ENCODE measurements around the gene WDR54. TPM values are rescaled to one million over a fixed set of nuclear protein-coding genes. Genes with fewer than 3 reads are reported as not detected.

Gene WDR54
- total and polyA plus RNA-seq, 10 of the 15 experiments (the other 5 are each of a cell fraction or from before 2014, with no cell fraction given): 38.2 to 116 (median 89.1) TPM

GRCh38 chr2:74457549-74458131, 36.1 kb downstream of the WDR54 start (continued):
- TF ChIP-seq TARDBP (IDR thresholded peaks at IDR 0.05; ENCODE audit: borderline replicate concordance) (no peak; the same call in none of the 2 replicates), SUZ12 (IDR thresholded peaks at IDR 0.05; ENCODE audit: unreplicated experiment) (no peak), IRF5 (IDR thresholded peaks at IDR 0.05; ENCODE audit: borderline replicate concordance) (no peak), PAX5 (IDR thresholded peaks at IDR 0.05; ENCODE audit: borderline replicate concordance, low read depth, low read length) (no peak), SIN3A (IDR thresholded peaks at IDR 0.05; ENCODE audit: low read depth, low read length) (no peak), GABPA (IDR thresholded peaks at IDR 0.05; ENCODE audit: low read depth) (peak; percentile 69), MXI1 (IDR thresholded peaks at IDR 0.05; ENCODE audit: low read depth, low read length) (peak; percentile 31; the same call in 1 of the 2 replicates), ZNF217 (IDR thresholded peaks at IDR 0.05) (peak; percentile 21; the same call in 1 of the 2 replicates), RAD51 (IDR thresholded peaks at IDR 0.05) (no peak), ZNF687 (IDR thresholded peaks at IDR 0.05) (peak; percentile 68; the same call in 1 of the 2 replicates), EZH2 (IDR thresholded peaks at IDR 0.05; ENCODE audit: borderline replicate concordance, control insufficient read depth, low read depth, low read length) (no peak), RCOR1 (conservative IDR thresholded peaks at IDR 0.05; ENCODE audit: low read depth, low read length) (no peak), SUPT20H (IDR thresholded peaks at IDR 0.05; ENCODE audit: borderline replicate concordance, control insufficient read depth, low read depth, low read length) (no peak), RUNX3 (IDR thresholded peaks at IDR 0.05; ENCODE audit: low read length) (peak; percentile 61), SREBF1 (IDR thresholded peaks at IDR 0.05; ENCODE audit: low read length) (no peak), TAF1 (IDR thresholded peaks at IDR 0.05; ENCODE audit: borderline replicate concordance, low read depth, low read length) (0 out of 2 replicates have a peak, but pooled peaks have one; percentile 32), ATF3 (IDR thresholded peaks at IDR 0.05; ENCODE audit: borderline replicate concordance, extremely low read depth, low read depth, low read length) (no peak), BACH1 (IDR thresholded peaks at IDR 0.05; ENCODE audit: borderline replicate concordance) (peak; percentile 89), LARP7 (IDR thresholded peaks at IDR 0.05) (peak; percentile 88), CUX1 (IDR thresholded peaks at IDR 0.05; ENCODE audit: insufficient replicate concordance, low read depth, low read length) (no peak)

Data from GM12878 (cell line).